HCT116 (cell line): Measurements from ENCODE around the gene PAK1. TPM values are rescaled to one million over a fixed set of nuclear protein-coding genes. Genes with fewer than 3 reads are reported as not detected.

Source experiments
- ATAC-seq: fragments of 200-7000 bp; cut with Tn5 transposase; 2 replicates; pipeline ENCODE4 v1.9.1; 2020; ENCODE audit warnings: mild to moderate bottlenecking, moderate library complexity
- BruUV-seq: library from RNA; stranded (reverse); fragments of 400-500 nt; replicated peaks from 2 replicates; lab custom pipeline; 2021; lab: Mats Ljungman, UMichigan
- CTCF ChIA-PET: fragments of 300-600 bp; sonication (Branson Sonifier 250); formaldehyde crosslinking; loops from one replicate; lab custom pipeline; 2021; ENCODE audit warnings: antibody characterized with exemption; lab: Charles Lee
- POLR2A ChIA-PET: fragments of 300-600, 350-600 bp; sonication (Branson Sonifier 250); formaldehyde crosslinking; loops from one replicate; lab custom pipeline; 2021; ENCODE audit warnings: antibody characterized with exemption; lab: Charles Lee
- RAD21 ChIA-PET, 2 experiments: fragments of 300-600 bp; sonication (Branson Sonifier 250); formaldehyde crosslinking; loops; one replicate each; lab custom pipeline; 2023; ENCODE audit warnings: low total read pairs in 2 of 2; ENCODE audit not compliant: uncharacterized antibody in 2 of 2, unreplicated experiment in 2 of 2, low non-redundant PET in 1 of 2; lab: Charles Lee
- DNase-seq: peaks from one replicate; pipeline ENCODE4 v3.0.0-alpha.2; 2010; ENCODE audit warnings: low read depth, low spot score
- H2AFZ ChIP-seq: fragments of 200-600 bp; shearing (Covaris generic), sonication (generic); 2 replicates; pipeline ENCODE4 v1.6.1; 2017; ENCODE audit warnings: low read depth, mixed run types, mixed read lengths, antibody characterized with exemption, low read length; ENCODE audit not compliant: poor library complexity, severe bottlenecking
- H3K27ac ChIP-seq: 2 replicates; pipeline ENCODE4 v1.5.1; 2012; ENCODE audit warnings: low read depth, low read length
- H3K27me3 ChIP-seq: fragments of 200-600 bp; sonication (generic); 2 replicates; pipeline ENCODE4 v1.6.1; 2016; ENCODE audit warnings: mixed run types, low read length, mixed read lengths; ENCODE audit not compliant: insufficient read depth
- H3K36me3 ChIP-seq, 2 experiments: fragments of 200-500 bp in 1 of 2; fragments of 200-600 bp in 1 of 2; sonication (Bioruptor generic) in 1 of 2; sonication (generic) in 1 of 2; 2 replicates each; pipeline versions ENCODE4 v1.5.1 to v1.6.1; 2014 to 2016; ENCODE audit warnings: low read length in 2 of 2, inconsistent platforms in 1 of 2, mixed read lengths in 1 of 2, mixed run types in 1 of 2; ENCODE audit not compliant: insufficient read depth in 2 of 2, control insufficient read depth in 1 of 2
- H3K4me1 ChIP-seq, 2 experiments: fragments of 200-600 bp in 1 of 2; sonication (generic) in 1 of 2; 2 replicates each; pipeline versions ENCODE4 v1.5.1 to v1.6.1; 2012 to 2017; ENCODE audit warnings: low read length in 2 of 2, inconsistent platforms in 1 of 2, mild to moderate bottlenecking in 1 of 2, mixed read lengths in 1 of 2, mixed run types in 1 of 2, moderate library complexity in 1 of 2; ENCODE audit not compliant: insufficient read depth in 2 of 2, control insufficient read depth in 1 of 2
- H3K4me2 ChIP-seq: fragments of 200-600 bp; sonication (generic); 2 replicates; pipeline ENCODE4 v1.6.1; 2017; ENCODE audit warnings: mixed run types, low read length, mixed read lengths
- H3K4me3 ChIP-seq, 2 experiments: fragments of 200-600 bp in 1 of 2; sonication (generic) in 1 of 2; replicated peaks in 1 of 2; 2 replicates each; pipeline ENCODE4 v1.5.1; 2011 to 2016; ENCODE audit warnings: low read length in 2 of 2, control low read depth in 1 of 2, low read depth in 1 of 2, mild to moderate bottlenecking in 1 of 2, mixed read lengths in 1 of 2, mixed run types in 1 of 2
- H3K79me2 ChIP-seq: fragments of 200-600 bp; sonication (generic); 2 replicates; pipeline ENCODE4 v1.6.1; 2017; ENCODE audit warnings: mild to moderate bottlenecking, mixed run types, low read length, moderate library complexity, mixed read lengths; ENCODE audit not compliant: insufficient read depth
- H3K9ac ChIP-seq: fragments of 200-600 bp; sonication (generic); 2 replicates; pipeline ENCODE4 v1.6.1; 2016; ENCODE audit warnings: low read length, mixed read lengths
- H3K9me2 ChIP-seq: fragments of 200-600 bp; sonication (generic), shearing (Covaris generic); 2 replicates; pipeline ENCODE4 v1.6.1; 2017; ENCODE audit warnings: mixed run types, mild to moderate bottlenecking, moderate library complexity; ENCODE audit not compliant: insufficient read depth
- H3K9me3 ChIP-seq, 2 experiments: fragments of 200-500 bp in 1 of 2; fragments of 200-600 bp in 1 of 2; sonication (Bioruptor generic) in 1 of 2; sonication (generic) in 1 of 2; 2 replicates each; pipeline ENCODE4 v1.6.1; 2014 to 2017; ENCODE audit warnings: low read length in 2 of 2, mixed read lengths in 2 of 2, inconsistent platforms in 1 of 2, low read depth in 1 of 2, mild to moderate bottlenecking in 1 of 2, mixed run types in 1 of 2, moderate library complexity in 1 of 2; ENCODE audit not compliant: control insufficient read depth in 1 of 2, insufficient read depth in 1 of 2
- H4K20me1 ChIP-seq: fragments of 200-600 bp; sonication (generic), shearing (Covaris generic); 2 replicates; pipeline ENCODE4 v1.6.1; 2017; ENCODE audit warnings: mixed run types, mild to moderate bottlenecking, moderate library complexity; ENCODE audit not compliant: insufficient read depth
- EZH2phosphoT487 ChIP-seq: fragments of 200-600 bp; IDR thresholded peaks from 2 replicates; pipeline ENCODE4 v1.6.1; 2018; ENCODE audit warnings: antibody characterized with exemption, borderline replicate concordance
- FOSL1 ChIP-seq: IDR thresholded peaks from 2 replicates; pipeline ENCODE4 v1.6.1; 2012; ENCODE audit warnings: low read depth
- RAD21 ChIP-seq: IDR thresholded peaks from 2 replicates; pipeline ENCODE4 v1.6.1; 2012; ENCODE audit warnings: low read depth, mild to moderate bottlenecking
- SRF ChIP-seq: IDR thresholded peaks from 2 replicates; pipeline ENCODE4 v1.6.1; 2012; ENCODE audit warnings: low read depth
- TCF7L2 ChIP-seq: IDR thresholded peaks from 2 replicates; pipeline ENCODE4 v1.7.0; 2011; ENCODE audit warnings: borderline replicate concordance, inconsistent platforms; ENCODE audit not compliant: insufficient read depth, insufficient read length; ENCODE audit errors: extremely low read depth
- ZNF274 ChIP-seq: fragments of 200-500 bp; sonication (Bioruptor generic); IDR thresholded peaks from 2 replicates; pipeline ENCODE4 v1.6.1; 2014; ENCODE audit warnings: mild to moderate bottlenecking, low read depth, low read length, inconsistent platforms
- intact Hi-C: fragments of 100-400 bp; cut with micrococcal nuclease; formaldehyde crosslinking; loops from 2 replicates; pipeline ENCODE4 v1.10.0; 2022
- total RNA-seq: library from RNA; stranded (reverse); gene quantifications from one replicate; pipeline ENCODE4 v1.2.1, GENCODE V29; 2021; ENCODE audit not compliant: unreplicated experiment

Gene PAK1
- total RNA-seq, 1 experiment from 2014 or later, result 56.1 TPM

GRCh38 chr11:77400775-77401449, 73.0 kb downstream of the PAK1 start:
- ATAC-seq (no peak), DNase-seq (no peak)
- RAD21 ChIA-PET, result no interaction called here
- Histone ChIP-seq H4K20me1 (no peaks in the 10 kb centered on the region), H3K4me1 (peaks cover 0 to 7% of the 10 kb centered on the region in 2 experiments; a peak in 1 of 4 replicates), H3K9me2 (no peaks in the 10 kb centered on the region), H3K4me3 (no peak overlapping the region), H2AFZ (no peak overlapping the region), H3K27me3 (no peaks in the 10 kb centered on the region), H3K9ac (no peak overlapping the region), H3K36me3 (no peaks in the 10 kb centered on the region), H3K27ac (no peak overlapping the region), H3K79me2 (peaks cover 69% of the 10 kb centered on the region), H3K4me2 (no peak overlapping the region), H3K9me3 (no peaks in the 10 kb centered on the region)
- CTCF ChIA-PET, result no interaction called here
- intact Hi-C loops, result no loop called here
- POLR2A ChIA-PET, result no interaction called here
- BruUV-seq, result no TSS peak
- TF ChIP-seq FOSL1, result no peak

- Histone ChIP-seq H3K9me2 (no peaks in the 10 kb centered on the region), H3K9me3 (no peaks in the 10 kb centered on the region), H3K9ac (no peak overlapping the region), H2AFZ (no peak overlapping the region), H4K20me1 (no peaks in the 10 kb centered on the region), H3K4me1 (peaks cover 0 to 7% of the 10 kb centered on the region in 2 experiments; a peak in 1 of 4 replicates), H3K4me2 (no peak overlapping the region), H3K27ac (no peak overlapping the region), H3K79me2 (peaks cover 72% of the 10 kb centered on the region), H3K4me3 (no peak overlapping the region), H3K27me3 (no peaks in the 10 kb centered on the region), H3K36me3 (no peaks in the 10 kb centered on the region)
- ChIA-PET POLR2A (no interaction called here), CTCF (no interaction called here), RAD21 (no interaction called here)
- ATAC-seq (no peak), DNase-seq (no peak)
- no TSS peak for BruUV-seq
- no peak for TF ChIP-seq RAD21
- no peak for TF ChIP-seq SRF
- TF ChIP-seq EZH2phosphoT487, result no peak
- TF ChIP-seq TCF7L2, result no peak
- TF ChIP-seq ZNF274, result no peak
- intact Hi-C loops, result no loop called here
These were observed 73.6 kb downstream of the PAK1 start for GRCh38 chr11:77400271-77400670.
